Prostate gland (tissue), 2 donors: ENCODE results near the gene ING5. TPM values are rescaled to one million over a fixed set of nuclear protein-coding genes. Genes with fewer than 3 reads are reported as not detected.

Source experiments
- DNase-seq: peaks from one replicate; pipeline ENCODE4 v3.0.0-alpha.2; 2019; ENCODE audit warnings: low spot score
- H3K27ac ChIP-seq, 2 donors: fragments of 200-600 bp; sonication (generic); 2 replicates each; pipeline ENCODE4 v1.5.1; 2017 to 2019
- H3K27me3 ChIP-seq: fragments of 200-600 bp; sonication (generic); replicated peaks from 2 replicates; pipeline ENCODE4 v1.5.1; 2019; ENCODE audit not compliant: insufficient read depth
- H3K36me3 ChIP-seq, 2 donors: fragments of 200-600 bp; sonication (generic); 1 replicate in 1 of 2; 2 replicates in 1 of 2; pipeline versions ENCODE4 v1.5.1 to v1.8.1; 2017 to 2019
- H3K4me1 ChIP-seq: fragments of 200-600 bp; sonication (generic); replicated peaks from 2 replicates; pipeline ENCODE4 v1.5.1; 2019
- H3K4me3 ChIP-seq, 2 donors: fragments of 200-600 bp; sonication (generic); 2 replicates each; pipeline ENCODE4 v1.5.1; 2017 to 2019
- H3K9me3 ChIP-seq: fragments of 200-600 bp; sonication (generic); 2 replicates; pipeline ENCODE4 v1.5.1; 2017
- POLR2A ChIP-seq: fragments of 450-650 bp; IDR thresholded peaks from one replicate; pipeline ENCODE4 v1.6.1; 2016; ENCODE audit warnings: antibody characterized with exemption, mild to moderate bottlenecking
- POLR2AphosphoS5 ChIP-seq: sonication (generic); formaldehyde crosslinking; IDR thresholded peaks from one replicate; pipeline ENCODE4 v1.6.1; 2017; ENCODE audit warnings: antibody characterized with exemption
- WGBS: methylation state at CpG from one replicate; pipeline ENCODE4 v1.1.5; 2018; 5-methylcytosine and 5-hydroxymethylcytosine counted together
- intact Hi-C: fragments of 100-400 bp; cut with DNase I; formaldehyde crosslinking; loops from one replicate; pipeline ENCODE4 v1.14.2; 2022
- total RNA-seq, 2 donors: library from RNA; depleted of rRNA; stranded (reverse); fragments of >200 nt; gene quantifications; one replicate each; pipeline ENCODE4 v1.1.0, GENCODE V29; 2016
- TF ChIP-seq, protein P1 (sequence below), 4 experiments: fragments of 200-600 bp in 2 of 4; fragments of 450-650 bp in 2 of 4; sonication (generic) in 2 of 4; IDR thresholded peaks; 1 replicate in 3 of 4; 2 replicates in 1 of 4; pipeline ENCODE4 v1.5.1; 2016 to 2019; ENCODE audit warnings: antibody characterized with exemption in 4 of 4, mild to moderate bottlenecking in 2 of 4, moderate library complexity in 2 of 4

The ING5 gene
- total RNA-seq, 2 donors from 2014 or later, result 65.6 to 84.8 TPM

DNA sequence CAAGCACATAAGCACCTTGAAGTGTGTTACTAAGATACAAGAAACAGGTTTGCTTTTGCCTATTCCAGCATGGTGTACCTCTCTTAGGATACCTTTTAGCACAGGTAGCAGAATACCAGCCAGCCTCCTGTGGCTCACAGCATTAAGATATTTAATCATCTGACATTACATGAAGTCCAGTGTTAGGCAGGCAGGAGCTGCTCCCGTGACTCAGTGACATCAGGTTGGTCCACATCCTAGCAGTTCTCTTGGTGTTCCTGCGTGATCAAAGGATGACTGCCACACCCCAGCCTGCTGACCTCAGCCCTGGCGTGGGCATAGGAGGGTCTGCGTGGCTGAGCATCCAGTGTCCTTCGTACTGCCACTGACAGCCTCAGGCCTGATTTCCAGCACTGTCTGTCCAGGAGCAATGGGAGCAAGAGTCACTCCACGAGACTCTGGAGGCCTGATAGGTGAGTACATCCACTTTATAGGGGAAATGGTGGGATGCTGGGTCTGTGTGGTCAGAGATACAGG lies 11.6 kb upstream of the ING5 start:
- H3K4me3 ChIP-seq, result no peak overlapping the region
- intact Hi-C loops, result no loop called here
- no peak for TF ChIP-seq POLR2AphosphoS5
- TF ChIP-seq POLR2A, result no peak
- TF ChIP-seq, protein P1, sequence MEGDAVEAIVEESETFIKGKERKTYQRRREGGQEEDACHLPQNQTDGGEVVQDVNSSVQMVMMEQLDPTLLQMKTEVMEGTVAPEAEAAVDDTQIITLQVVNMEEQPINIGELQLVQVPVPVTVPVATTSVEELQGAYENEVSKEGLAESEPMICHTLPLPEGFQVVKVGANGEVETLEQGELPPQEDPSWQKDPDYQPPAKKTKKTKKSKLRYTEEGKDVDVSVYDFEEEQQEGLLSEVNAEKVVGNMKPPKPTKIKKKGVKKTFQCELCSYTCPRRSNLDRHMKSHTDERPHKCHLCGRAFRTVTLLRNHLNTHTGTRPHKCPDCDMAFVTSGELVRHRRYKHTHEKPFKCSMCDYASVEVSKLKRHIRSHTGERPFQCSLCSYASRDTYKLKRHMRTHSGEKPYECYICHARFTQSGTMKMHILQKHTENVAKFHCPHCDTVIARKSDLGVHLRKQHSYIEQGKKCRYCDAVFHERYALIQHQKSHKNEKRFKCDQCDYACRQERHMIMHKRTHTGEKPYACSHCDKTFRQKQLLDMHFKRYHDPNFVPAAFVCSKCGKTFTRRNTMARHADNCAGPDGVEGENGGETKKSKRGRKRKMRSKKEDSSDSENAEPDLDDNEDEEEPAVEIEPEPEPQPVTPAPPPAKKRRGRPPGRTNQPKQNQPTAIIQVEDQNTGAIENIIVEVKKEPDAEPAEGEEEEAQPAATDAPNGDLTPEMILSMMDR (IDR thresholded peaks at IDR 0.05), result no peak
- no peaks in the 10 kb centered on the region for H3K36me3 ChIP-seq
- H3K27ac ChIP-seq, result no peak overlapping the region
- DNase-seq, result no peak
- H3K4me1 ChIP-seq, result peaks cover 9% of the 10 kb centered on the region
- 91% methylated on average over 6 of the region's 6 CpGs for WGBS
- no peaks in the 10 kb centered on the region for H3K9me3 ChIP-seq
- H3K27me3 ChIP-seq, result no peaks in the 10 kb centered on the region

GRCh38 chr2:241692448-241692847 lies 9.4 kb upstream of the ING5 start:
- H3K36me3 ChIP-seq, result no peaks in the 10 kb centered on the region
- no peaks in the 10 kb centered on the region for H3K27me3 ChIP-seq
- TF ChIP-seq, protein P1 (IDR thresholded peaks at IDR 0.05), result no peak
- TF ChIP-seq POLR2AphosphoS5 (no peak), POLR2A (no peak)
- DNase-seq, result no peak
- intact Hi-C loops, result no loop called here
- H3K27ac ChIP-seq, result no peak overlapping the region
- no peaks in the 10 kb centered on the region for H3K9me3 ChIP-seq
- 96% methylated on average over 6 of the region's 6 CpGs for WGBS
- peaks cover 4% of the 10 kb centered on the region for H3K4me1 ChIP-seq
- H3K4me3 ChIP-seq, result no peak overlapping the region

DNA sequence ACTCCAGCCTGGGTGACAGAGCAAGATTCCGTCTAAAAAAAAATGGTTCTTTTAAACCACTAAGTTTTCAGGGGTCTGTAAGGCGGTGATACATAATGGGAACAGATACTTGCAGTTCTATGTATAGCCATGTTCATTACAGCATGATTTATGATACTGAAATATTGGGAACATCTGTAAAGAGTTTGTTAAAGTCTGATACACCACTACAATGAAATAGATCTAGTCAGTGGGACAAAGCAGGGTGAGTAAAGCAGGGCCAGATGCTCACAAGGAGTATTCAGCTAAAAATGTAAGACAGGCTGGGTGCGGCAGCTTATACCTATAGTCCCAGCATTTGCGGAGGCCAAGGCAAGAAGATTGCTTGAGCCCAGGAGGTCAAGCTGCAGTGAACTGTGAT lies 6.2 kb upstream of the ING5 start:
- 97% methylated on average over 4 of the region's 4 CpGs for WGBS

GRCh38 chr2:241701149-241701398 lies 765 bp upstream of the ING5 start:
- Histone ChIP-seq H3K4me1 (peaks cover 7% of the 10 kb centered on the region), H3K9me3 (no peaks in the 10 kb centered on the region), H3K27ac (peak overlapping the region; percentile 89 to 90), H3K27me3 (no peaks in the 10 kb centered on the region), H3K36me3 (peaks cover 0 to 2% of the 10 kb centered on the region in 2 donors), H3K4me3 (peak overlapping the region; percentile 92 to 96)
- DNase-seq, result no peak
- TF ChIP-seq, protein P1 (IDR thresholded peaks at IDR 0.05), result peak in 3 of 4 experiments; percentile 32 to 71 (median 65)
- TF ChIP-seq POLR2A (no peak), POLR2AphosphoS5 (peak; percentile 79)
- 5% methylated on average over 17 of the region's 17 CpGs for WGBS
- intact Hi-C loops, result loop anchor here (5.0 kb wide), 1 partner anchor 181 kb away; no protein-coding TSS in a partner anchor

More for the DNA sequence above, 6.2 kb upstream of the ING5 start:
- no peak for TF ChIP-seq POLR2A
- TF ChIP-seq POLR2AphosphoS5, result no peak
- TF ChIP-seq, protein P1 (IDR thresholded peaks at IDR 0.05), result no peak
- no peak for DNase-seq
- no peaks in the 10 kb centered on the region for H3K36me3 ChIP-seq
- H3K4me1 ChIP-seq, result no peaks in the 10 kb centered on the region
- H3K27me3 ChIP-seq, result no peaks in the 10 kb centered on the region
- no peaks in the 10 kb centered on the region for H3K9me3 ChIP-seq
- H3K27ac ChIP-seq, result no peak overlapping the region
- intact Hi-C loops, result no loop called here
- no peak overlapping the region for H3K4me3 ChIP-seq

DNA sequence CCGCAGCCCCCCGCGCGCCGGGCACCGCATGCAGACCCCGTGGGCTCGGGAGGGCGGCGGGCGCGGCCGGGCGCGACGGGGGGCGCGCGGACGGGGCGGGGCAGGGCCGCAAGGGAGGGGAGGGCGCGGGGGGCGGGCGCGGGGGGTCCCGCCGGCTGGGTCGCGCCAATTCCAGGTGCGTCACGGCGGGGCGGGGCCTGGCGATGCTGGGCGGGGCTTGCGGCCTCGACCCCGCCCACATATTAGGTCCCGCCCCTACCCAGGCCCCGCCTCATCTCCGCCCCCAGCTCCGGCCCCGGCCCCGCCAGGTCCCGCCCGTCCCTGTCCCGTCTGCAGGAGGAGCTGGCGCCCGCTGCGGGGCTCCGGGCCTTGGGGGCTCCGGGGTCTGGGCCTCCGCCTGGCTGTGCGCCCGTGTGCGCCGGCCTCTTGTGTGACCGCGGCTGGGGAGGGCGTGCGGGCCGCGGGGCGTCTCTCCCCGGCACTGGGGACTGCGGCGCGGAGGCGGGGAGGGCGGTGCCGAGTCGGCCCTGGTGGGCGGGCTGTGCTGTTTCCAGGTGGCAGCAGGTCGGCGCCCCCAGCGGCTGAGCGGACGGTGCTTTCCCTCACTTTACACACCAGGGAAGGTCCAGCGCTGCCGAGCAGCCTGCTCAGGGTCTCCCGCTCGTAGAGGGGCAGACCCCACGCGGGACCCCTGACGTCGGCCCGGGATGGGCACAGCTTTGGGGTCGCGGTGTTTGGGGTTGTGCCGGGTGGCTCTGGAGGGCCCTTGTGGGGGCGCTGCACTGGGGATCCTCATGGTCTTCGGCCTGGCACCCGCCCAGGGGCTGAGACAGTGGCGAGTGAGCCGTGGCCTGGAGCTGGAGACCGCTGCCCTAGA lies 554 bp downstream of the ING5 start:
- Histone ChIP-seq H3K4me1 (peaks cover 7% of the 10 kb centered on the region), H3K27me3 (no peaks in the 10 kb centered on the region), H3K9me3 (no peaks in the 10 kb centered on the region), H3K27ac (peak overlapping the region; percentile 89 to 90), H3K36me3 (peaks cover 0 to 4% of the 10 kb centered on the region in 2 donors), H3K4me3 (peak overlapping the region; percentile 92 to 96)
- TF ChIP-seq POLR2AphosphoS5, result no peak
- TF ChIP-seq, protein P1 (IDR thresholded peaks at IDR 0.05), result peak in 3 of 4 experiments; percentile 16 to 58 (median 49)
- 1% methylated on average over 49 of the region's 98 CpGs for WGBS
- DNase-seq, result peak; percentile 85
- intact Hi-C loops, result loop anchor here (5.0 kb wide), 1 partner anchor 180 kb away; no protein-coding TSS in a partner anchor
